Stimulated activated CD8-positive, alpha-beta memory T cell treated with anti-CD3 and anti-CD28 coated beads, Interleukin-12 subunit alpha, Interleukin-12 subunit beta, amount 100 ng/mL, for 1 hour (primary cell): ENCODE data around the gene AKT1S1.
"Not testable (repeated sequence)": the region's sequence is repeated elsewhere in the genome, so short reads cannot be mapped to it uniquely, and the experiment has no call there.

Experiments
- DNase-seq: peaks from one replicate; pipeline ENCODE4 v3.0.0-alpha.2; 2020; ENCODE audit warnings: low read depth

Gene AKT1S1

DNA sequence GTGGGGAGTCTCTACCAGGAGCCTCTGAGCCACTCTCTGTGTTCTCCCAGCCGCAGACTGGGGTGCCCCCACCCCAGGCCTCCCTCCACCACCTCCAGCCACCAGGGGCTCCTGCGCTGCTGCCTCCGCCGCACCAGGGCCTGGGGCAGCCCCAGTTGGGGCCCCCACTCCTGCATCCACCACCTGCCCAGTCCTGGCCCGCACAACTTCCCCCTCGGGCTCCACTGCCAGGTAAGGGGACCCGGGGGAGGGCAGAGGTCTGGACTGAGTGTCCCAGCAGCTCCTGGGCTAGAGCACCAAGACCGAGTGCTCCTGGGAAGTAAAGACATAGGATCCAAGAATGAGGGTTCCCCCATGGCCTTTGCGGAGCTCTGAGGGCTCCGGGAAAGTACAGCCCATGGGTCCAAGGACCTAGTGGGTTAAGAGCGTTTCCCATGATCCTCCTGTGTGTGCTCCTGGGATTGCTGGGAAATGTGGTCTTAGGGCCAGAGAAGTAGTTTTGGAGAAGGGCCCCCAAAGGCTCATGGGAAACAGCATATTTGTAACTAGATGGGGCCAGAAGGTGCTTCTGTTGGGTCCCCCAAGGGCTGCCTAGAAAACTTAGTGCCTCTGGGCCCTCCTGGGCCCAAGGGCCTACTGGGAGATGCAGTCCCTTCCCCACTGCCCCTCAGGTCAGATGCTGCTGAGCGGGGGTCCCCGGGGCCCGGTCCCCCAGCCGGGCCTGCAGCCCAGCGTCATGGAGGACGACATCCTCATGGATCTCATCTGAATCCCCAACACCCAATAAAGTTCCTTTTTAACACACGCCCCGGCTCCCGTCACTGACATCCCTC is 40.8 kb downstream of the AKT1S1 start:
- DNase-seq: no peak

DNA sequence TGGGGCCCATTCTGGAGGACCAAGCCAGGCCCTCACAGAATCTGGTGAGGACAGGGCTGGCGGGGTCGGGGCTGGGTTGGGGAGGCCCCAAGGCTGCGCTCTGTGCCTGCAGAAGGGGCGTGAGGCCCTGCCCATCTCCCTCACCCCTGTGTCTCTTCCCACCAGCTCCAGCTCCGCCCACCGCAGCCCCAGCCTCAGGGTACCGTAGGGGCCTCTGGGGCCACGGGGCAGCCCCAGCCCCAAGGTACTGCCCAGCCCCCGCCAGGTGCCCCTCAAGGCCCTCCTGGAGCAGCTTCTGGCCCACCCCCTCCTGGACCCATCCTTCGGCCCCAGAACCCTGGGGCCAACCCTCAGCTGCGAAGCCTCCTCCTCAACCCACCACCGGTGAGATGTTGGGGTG is 41.6 kb downstream of the AKT1S1 start:
- DNase-seq: no peak

DNA sequence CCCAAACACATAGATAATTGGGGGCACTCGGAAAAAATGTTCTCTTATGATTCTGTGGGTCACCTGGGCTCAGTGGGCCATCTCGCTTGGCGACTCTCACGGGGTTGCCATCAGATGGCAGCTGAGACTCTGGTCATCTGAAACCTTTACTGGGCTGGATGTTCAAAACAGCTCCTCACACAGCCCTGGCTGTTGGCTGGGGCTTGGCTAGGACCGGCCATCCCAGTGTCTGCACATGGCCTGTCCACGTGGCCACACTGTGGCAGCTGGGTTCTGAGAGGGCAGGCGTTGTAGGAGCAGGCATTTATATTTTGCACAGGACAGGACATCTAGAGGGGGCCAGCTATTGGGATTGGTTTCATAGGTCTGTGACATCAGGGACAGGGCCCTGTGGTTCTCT is 43.6 kb downstream of the AKT1S1 start:
- DNase-seq: no peak

DNA sequence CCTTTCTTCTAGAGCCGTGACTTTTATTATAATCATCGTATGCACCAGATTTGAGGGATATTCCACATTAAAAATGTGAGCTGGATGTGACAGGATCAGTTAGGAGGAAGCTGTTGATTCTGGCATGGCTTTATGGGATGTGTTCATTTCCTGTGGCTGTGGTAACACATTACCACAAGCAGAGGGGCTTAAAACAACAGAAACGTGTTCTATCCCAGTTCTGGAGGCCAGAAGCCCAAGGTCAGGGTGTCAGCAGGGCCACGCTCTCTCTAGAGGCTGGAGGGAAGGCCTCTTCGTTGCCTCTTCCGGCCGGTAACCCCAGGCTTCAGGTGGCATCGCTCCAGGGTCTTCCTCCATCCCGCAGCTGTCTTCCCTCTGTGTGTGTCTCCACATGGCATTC is 44.6 kb downstream of the AKT1S1 start:
- DNase-seq: no peak

DNA sequence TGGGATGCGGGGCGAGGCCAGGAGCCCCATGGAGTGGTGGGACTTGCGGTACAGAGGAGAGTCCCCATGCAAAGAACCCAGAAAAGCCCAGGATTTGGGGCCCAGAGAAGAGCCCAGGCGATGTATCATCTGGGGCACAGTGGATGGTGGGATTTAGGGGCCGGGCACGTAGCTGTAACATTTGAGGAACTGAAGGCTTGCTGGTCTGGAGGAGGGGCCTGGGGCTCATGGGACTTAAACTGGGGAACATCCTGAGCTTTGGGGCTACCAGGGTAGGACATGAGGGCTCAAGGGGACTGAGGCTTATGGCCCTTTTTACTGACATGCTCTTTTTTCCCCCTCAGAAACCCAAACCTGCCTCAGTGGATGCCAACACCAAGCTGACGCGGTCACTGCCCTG is 45.6 kb downstream of the AKT1S1 start:
- DNase-seq: no peak

DNA sequence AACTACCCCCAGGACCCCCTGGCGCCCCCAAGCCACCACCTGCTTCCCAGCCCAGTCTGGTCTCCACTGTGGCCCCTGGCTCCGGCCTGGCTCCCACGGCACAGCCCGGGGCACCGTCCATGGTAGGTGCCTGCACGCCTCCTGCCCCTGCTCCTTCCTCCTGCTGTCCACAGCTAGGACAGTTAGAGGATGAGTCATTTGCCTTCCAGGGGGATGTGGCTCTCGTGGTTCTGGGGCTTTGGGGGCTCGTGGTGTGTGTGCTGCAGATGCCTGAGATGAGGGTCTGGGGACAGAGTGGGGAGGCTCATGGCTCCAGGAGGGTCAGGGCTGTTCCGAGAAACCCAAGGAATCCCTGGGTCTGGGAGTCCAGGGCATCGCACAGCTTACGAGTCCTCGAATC is 46.4 kb downstream of the AKT1S1 start:
- no peak for DNase-seq

DNA sequence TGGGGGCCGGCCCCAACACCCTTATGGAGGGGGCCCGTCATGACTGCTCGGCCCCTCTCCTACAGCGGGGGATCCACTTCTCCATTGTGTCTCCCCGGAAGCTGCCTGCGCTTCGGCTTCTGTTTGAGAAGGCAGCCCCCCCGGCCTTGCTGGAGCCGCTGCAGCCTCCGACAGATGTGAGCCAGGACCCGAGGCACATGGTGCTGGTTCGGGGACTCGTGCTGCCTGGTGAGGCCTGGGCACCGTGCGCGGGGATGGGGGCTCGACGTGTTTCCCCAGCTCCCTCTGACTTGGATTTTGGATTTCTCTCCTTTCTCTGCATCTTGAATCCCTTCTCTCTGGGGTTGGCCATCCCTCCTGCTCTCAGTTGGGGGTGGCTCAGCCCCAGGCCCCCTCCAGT is 47.4 kb downstream of the AKT1S1 start:
- no peak for DNase-seq

DNA sequence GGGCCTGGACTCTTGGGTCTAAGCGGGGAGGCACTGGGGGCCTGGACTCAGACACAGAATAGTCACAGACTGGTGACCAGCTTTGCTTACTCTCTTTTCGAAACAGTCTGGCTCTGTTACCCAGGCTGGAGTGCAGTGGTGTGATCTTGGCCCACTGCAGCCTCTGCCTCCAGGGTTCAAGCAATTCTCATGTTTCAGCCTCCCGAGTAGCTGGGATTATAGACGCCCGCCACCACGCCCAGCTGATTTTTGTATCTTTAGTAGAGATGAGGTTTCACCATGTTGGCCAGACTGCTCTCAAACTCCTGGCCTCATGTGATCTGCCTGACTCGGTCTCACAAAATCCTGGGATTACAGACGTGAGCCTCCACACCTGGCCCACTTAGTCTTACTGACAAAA is 48.0 kb downstream of the AKT1S1 start:
- DNase-seq: no peak

DNA sequence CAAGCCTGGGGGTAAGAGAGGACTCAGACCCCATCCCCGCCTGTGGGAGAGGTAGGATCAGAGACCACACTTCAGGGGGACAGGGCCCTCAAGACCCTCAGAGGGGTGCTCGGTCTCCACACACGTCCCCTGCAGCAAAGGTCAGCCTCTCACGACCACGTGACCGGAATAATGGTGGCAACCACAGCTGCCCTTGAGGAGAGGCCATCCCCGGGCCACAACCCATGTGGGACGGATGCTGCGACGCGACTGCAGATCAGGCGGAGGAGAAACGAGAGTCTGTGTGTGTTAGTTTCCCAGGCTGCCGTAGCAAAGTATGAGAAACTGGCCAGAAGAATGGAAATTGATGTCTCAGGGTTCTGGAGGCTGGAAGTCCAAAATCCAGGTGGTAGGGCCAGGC is 50.1 kb downstream of the AKT1S1 start:
- DNase-seq: no peak

DNA sequence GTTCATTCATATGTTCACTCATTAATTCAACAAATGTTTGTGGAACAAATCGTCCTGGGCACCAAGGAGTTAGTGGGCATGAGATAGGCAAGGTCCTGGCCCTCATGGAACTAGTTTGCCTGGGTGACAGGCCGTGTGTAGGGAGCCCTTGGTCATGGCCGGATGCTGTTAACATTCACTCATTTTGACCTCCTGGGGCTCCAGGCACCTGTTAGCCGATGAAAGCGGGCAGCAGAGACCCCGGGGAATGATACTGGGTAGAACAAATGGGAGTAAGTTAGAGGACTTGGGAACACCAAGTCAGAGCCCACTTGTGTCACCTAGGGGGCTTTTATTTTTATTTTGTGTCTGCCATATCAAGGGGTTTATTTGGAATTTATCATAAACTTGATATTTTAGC is 52.5 kb downstream of the AKT1S1 start:
- no peak for DNase-seq

DNA sequence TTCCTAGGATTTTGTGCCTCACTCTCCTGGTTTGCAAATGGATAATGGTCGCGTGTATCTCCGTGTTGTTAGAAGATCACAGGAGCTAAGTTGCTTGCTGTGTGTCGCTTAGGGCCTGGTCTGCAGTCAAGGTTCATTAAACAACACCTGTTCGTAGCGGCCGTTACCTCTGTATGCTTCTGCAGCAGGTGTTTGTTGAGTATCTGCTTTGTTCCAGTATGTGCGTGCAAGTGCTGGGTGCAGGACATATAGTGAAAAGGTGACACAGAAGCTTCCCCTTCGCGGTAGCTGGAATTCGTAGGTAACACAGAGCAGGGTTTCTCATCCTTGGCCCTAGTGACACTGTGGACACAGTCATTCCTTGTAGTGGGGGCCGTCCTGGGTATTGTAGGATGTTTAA is 53.7 kb downstream of the AKT1S1 start:
- DNase-seq: no peak

DNA sequence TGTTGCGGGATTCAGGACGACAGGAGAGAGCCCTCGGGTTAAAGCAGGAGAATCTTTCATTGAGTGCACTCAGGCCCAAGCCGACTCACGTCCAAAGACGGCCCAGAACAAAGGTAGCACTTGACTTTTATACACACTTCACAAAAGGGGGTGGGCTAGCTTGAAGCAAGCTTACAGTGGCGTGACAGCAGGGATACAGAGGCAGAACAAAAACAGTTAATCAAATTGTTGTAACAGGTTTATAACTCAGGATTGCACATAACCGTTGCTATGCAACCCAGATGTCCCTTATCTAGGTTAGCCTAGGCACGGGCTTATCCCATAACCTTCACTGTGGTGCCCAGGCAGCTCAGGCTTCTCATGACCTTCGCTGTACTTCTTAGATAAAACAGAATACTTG is 57.0 kb downstream of the AKT1S1 start:
- no peak for DNase-seq

DNA sequence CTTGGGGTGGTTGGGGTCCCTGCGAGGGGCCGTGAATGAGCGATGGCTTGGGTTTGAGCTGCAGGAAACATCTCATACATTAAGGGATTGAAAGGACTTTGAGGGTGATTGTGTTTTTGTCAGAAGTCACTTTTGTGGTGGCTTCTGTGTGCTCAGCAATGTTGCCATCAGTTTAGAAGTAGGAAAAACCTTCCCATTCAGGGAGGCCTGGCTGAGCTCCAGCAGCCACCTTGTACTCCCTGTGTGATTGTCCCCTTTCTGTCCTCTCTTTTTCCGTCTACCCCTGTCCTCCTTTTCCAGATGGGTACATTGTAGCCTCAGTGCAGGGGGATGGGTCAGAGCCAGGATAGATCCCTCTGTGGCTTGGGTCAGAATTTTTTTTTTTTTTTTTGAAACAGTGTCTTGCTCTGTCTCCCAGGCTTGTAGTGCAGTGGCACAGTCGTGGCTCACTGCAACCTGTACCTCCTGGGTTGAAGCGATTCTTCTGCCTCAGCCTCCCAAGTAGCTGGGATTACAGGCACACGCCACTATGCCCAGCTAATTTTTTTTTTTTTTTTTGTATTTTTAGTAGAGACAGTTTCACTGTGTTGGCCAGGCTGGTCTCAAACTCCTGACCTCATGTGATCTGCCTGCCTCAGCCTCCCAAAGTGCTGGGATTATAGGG is 57.6 kb downstream of the AKT1S1 start:
- not testable (repeated sequence) for DNase-seq
